ENCODE data around the gene CENPN. TPM values are rescaled to one million over a fixed set of nuclear protein-coding genes. Genes with fewer than 3 reads are reported as not detected.

Gene CENPN
- total RNA-seq, 1 donor from 2014 or later, result 13.0 TPM

DNA sequence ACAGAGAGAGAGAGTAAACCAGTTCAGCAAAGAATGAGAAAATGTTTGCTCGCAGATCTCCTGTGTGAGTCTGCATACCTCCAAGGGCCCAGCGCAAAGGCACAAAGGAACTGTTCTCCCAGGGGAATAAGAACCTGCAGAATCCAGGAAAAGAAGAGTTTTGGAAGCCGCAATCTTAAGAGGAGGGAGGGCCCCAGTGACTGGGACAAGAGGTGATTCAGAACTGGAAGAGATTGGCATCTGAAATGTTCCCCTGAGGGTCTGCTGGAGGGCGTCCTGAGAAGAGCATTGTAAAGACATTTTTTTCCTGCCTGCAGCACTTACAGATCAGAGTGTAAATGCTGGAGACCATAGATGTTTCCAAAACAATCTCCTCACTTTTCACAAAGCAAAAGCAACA, 34.7 kb downstream of the CENPN start:
- H3K36me3 ChIP-seq (ENCODE audit: control insufficient read depth in 3 of 3, insufficient read depth in 3 of 3, low read length in 3 of 3), result peaks cover 25 to 54% (median 49%) of the 10 kb centered on the region in 3 donors
- H3K4me3 ChIP-seq (ENCODE audit: low read length in 3 of 3), result no peak overlapping the region
- no peaks in the 10 kb centered on the region for H3K27me3 ChIP-seq (ENCODE audit: control insufficient read depth in 3 of 3, insufficient read depth in 3 of 3, low read length in 3 of 3)
- no peak overlapping the region for H3K9ac ChIP-seq (ENCODE audit: low read depth in 1 of 3, low read length in 3 of 3)
- no peaks in the 10 kb centered on the region for H3K9me3 ChIP-seq (ENCODE audit: control insufficient read depth in 3 of 3, low read length in 3 of 3)
- H3K4me1 ChIP-seq (ENCODE audit: control insufficient read depth in 3 of 3, insufficient read depth in 3 of 3, low read length in 3 of 3), result peaks cover 7 to 8% (median 8%) of the 10 kb centered on the region in 3 donors
- no peak overlapping the region for H3K27ac ChIP-seq (ENCODE audit: low read depth, low read length)

DNA sequence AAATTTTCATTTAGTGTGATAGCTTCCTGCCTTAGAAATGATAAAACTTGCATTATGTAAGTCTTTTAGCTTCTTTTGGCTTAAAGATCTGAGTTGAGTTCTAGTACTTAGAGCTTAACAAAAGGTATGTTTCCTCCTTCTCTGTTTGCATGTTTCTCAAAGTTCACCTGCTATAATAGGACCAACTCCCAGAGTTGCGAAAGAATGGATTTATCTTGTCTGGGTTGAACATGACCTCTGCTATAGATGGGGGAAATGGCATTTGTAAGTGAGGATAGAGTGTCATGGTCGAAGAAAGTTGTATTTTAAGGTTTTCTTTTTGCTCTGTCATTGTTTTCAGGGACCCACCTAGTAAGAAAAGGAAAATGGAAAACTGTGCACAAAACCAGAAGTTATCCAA, 35.8 kb downstream of the CENPN start:
- Histone ChIP-seq H3K4me1 (ENCODE audit: control insufficient read depth in 3 of 3, insufficient read depth in 3 of 3, low read length in 3 of 3) (no peaks in the 10 kb centered on the region), H3K27me3 (ENCODE audit: control insufficient read depth in 3 of 3, insufficient read depth in 3 of 3, low read length in 3 of 3) (no peaks in the 10 kb centered on the region), H3K36me3 (ENCODE audit: control insufficient read depth in 3 of 3, insufficient read depth in 3 of 3, low read length in 3 of 3) (peaks cover 25 to 54% (median 49%) of the 10 kb centered on the region in 3 donors), H3K9me3 (ENCODE audit: control insufficient read depth in 3 of 3, low read length in 3 of 3) (no peaks in the 10 kb centered on the region), H3K27ac (ENCODE audit: low read depth, low read length) (no peak overlapping the region), H3K9ac (ENCODE audit: low read depth in 1 of 3, low read length in 3 of 3) (no peak overlapping the region), H3K4me3 (ENCODE audit: low read length in 3 of 3) (no peak overlapping the region)

DNA sequence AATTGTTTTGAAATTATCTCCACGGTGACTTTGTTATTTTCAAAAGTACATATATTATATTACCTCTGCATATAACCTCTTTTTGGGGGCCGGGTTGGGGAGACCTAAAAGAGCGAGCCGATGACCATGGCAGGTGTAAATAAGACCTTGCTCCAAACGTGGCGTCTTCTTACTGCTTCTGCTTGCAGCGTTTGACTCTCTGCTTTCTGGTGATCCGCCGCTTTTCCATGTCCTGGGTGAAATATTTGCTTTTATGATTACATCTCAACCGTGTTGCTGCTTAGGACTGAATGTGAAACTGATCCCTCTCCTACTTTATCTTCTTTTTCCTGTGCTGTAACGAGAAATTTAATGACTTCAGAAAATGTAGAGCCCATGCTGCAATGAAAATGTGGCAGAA, 46.7 kb downstream of the CENPN start:
- Histone ChIP-seq H3K4me1 (ENCODE audit: control insufficient read depth in 3 of 3, insufficient read depth in 3 of 3, low read length in 3 of 3) (no peaks in the 10 kb centered on the region), H3K27ac (ENCODE audit: low read depth, low read length) (no peak overlapping the region), H3K36me3 (ENCODE audit: control insufficient read depth in 3 of 3, insufficient read depth in 3 of 3, low read length in 3 of 3) (no peaks in the 10 kb centered on the region), H3K9me3 (ENCODE audit: control insufficient read depth in 3 of 3, low read length in 3 of 3) (no peaks in the 10 kb centered on the region), H3K9ac (ENCODE audit: low read depth in 1 of 3, low read length in 3 of 3) (no peak overlapping the region), H3K27me3 (ENCODE audit: control insufficient read depth in 3 of 3, insufficient read depth in 3 of 3, low read length in 3 of 3) (no peaks in the 10 kb centered on the region), H3K4me3 (ENCODE audit: low read length in 3 of 3) (no peak overlapping the region)

- Histone ChIP-seq H3K9me3 (ENCODE audit: control insufficient read depth in 3 of 3, low read length in 3 of 3) (no peaks in the 10 kb centered on the region), H3K36me3 (ENCODE audit: control insufficient read depth in 3 of 3, insufficient read depth in 3 of 3, low read length in 3 of 3) (no peaks in the 10 kb centered on the region), H3K4me3 (ENCODE audit: low read length in 3 of 3) (no peak overlapping the region), H3K4me1 (ENCODE audit: control insufficient read depth in 3 of 3, insufficient read depth in 3 of 3, low read length in 3 of 3) (no peaks in the 10 kb centered on the region), H3K9ac (ENCODE audit: low read depth in 1 of 3, low read length in 3 of 3) (no peak overlapping the region), H3K27me3 (ENCODE audit: control insufficient read depth in 3 of 3, insufficient read depth in 3 of 3, low read length in 3 of 3) (no peaks in the 10 kb centered on the region), H3K27ac (ENCODE audit: low read depth, low read length) (no peak overlapping the region)
Measured at GRCh38 chr16:81060576-81061306, 53.7 kb downstream of the CENPN start.

- Histone ChIP-seq H3K27ac (ENCODE audit: low read depth, low read length) (no peak overlapping the region), H3K36me3 (ENCODE audit: control insufficient read depth in 3 of 3, insufficient read depth in 3 of 3, low read length in 3 of 3) (no peaks in the 10 kb centered on the region), H3K4me3 (ENCODE audit: low read length in 3 of 3) (no peak overlapping the region), H3K27me3 (ENCODE audit: control insufficient read depth in 3 of 3, insufficient read depth in 3 of 3, low read length in 3 of 3) (no peaks in the 10 kb centered on the region), H3K9ac (ENCODE audit: low read depth in 1 of 3, low read length in 3 of 3) (no peak overlapping the region), H3K9me3 (ENCODE audit: control insufficient read depth in 3 of 3, low read length in 3 of 3) (no peaks in the 10 kb centered on the region), H3K4me1 (ENCODE audit: control insufficient read depth in 3 of 3, insufficient read depth in 3 of 3, low read length in 3 of 3) (no peaks in the 10 kb centered on the region)
Measured at GRCh38 chr16:81061307-81061640, 54.3 kb downstream of the CENPN start.

- Histone ChIP-seq H3K27ac (ENCODE audit: low read depth, low read length) (no peak overlapping the region), H3K27me3 (ENCODE audit: control insufficient read depth in 3 of 3, insufficient read depth in 3 of 3, low read length in 3 of 3) (no peaks in the 10 kb centered on the region), H3K9me3 (ENCODE audit: control insufficient read depth in 3 of 3, low read length in 3 of 3) (no peaks in the 10 kb centered on the region), H3K4me1 (ENCODE audit: control insufficient read depth in 3 of 3, insufficient read depth in 3 of 3, low read length in 3 of 3) (no peaks in the 10 kb centered on the region), H3K4me3 (ENCODE audit: low read length in 3 of 3) (no peak overlapping the region), H3K36me3 (ENCODE audit: control insufficient read depth in 3 of 3, insufficient read depth in 3 of 3, low read length in 3 of 3) (no peaks in the 10 kb centered on the region), H3K9ac (ENCODE audit: low read depth in 1 of 3, low read length in 3 of 3) (no peak overlapping the region)
Measured at GRCh38 chr16:81061871-81062608, 55.0 kb downstream of the CENPN start.

- H3K9ac ChIP-seq (ENCODE audit: low read depth in 1 of 3, low read length in 3 of 3), result no peak overlapping the region
- H3K4me1 ChIP-seq (ENCODE audit: control insufficient read depth in 3 of 3, insufficient read depth in 3 of 3, low read length in 3 of 3), result no peaks in the 10 kb centered on the region
- H3K36me3 ChIP-seq (ENCODE audit: control insufficient read depth in 3 of 3, insufficient read depth in 3 of 3, low read length in 3 of 3), result no peaks in the 10 kb centered on the region
- H3K27ac ChIP-seq (ENCODE audit: low read depth, low read length), result no peak overlapping the region
- H3K27me3 ChIP-seq (ENCODE audit: control insufficient read depth in 3 of 3, insufficient read depth in 3 of 3, low read length in 3 of 3), result no peaks in the 10 kb centered on the region
- H3K4me3 ChIP-seq (ENCODE audit: low read length in 3 of 3), result no peak overlapping the region
- no peaks in the 10 kb centered on the region for H3K9me3 ChIP-seq (ENCODE audit: control insufficient read depth in 3 of 3, low read length in 3 of 3)
Measured at GRCh38 chr16:81066681-81067080, 59.7 kb downstream of the CENPN start.

- no peaks in the 10 kb centered on the region for H3K4me1 ChIP-seq (ENCODE audit: control insufficient read depth in 3 of 3, insufficient read depth in 3 of 3, low read length in 3 of 3)
- H3K27me3 ChIP-seq (ENCODE audit: control insufficient read depth in 3 of 3, insufficient read depth in 3 of 3, low read length in 3 of 3), result no peaks in the 10 kb centered on the region
- H3K9ac ChIP-seq (ENCODE audit: low read depth in 1 of 3, low read length in 3 of 3), result no peak overlapping the region
- no peak overlapping the region for H3K27ac ChIP-seq (ENCODE audit: low read depth, low read length)
- no peaks in the 10 kb centered on the region for H3K36me3 ChIP-seq (ENCODE audit: control insufficient read depth in 3 of 3, insufficient read depth in 3 of 3, low read length in 3 of 3)
- no peaks in the 10 kb centered on the region for H3K9me3 ChIP-seq (ENCODE audit: control insufficient read depth in 3 of 3, low read length in 3 of 3)
- H3K4me3 ChIP-seq (ENCODE audit: low read length in 3 of 3), result no peak overlapping the region
Measured at GRCh38 chr16:81067166-81067565, 60.2 kb downstream of the CENPN start.

DNA sequence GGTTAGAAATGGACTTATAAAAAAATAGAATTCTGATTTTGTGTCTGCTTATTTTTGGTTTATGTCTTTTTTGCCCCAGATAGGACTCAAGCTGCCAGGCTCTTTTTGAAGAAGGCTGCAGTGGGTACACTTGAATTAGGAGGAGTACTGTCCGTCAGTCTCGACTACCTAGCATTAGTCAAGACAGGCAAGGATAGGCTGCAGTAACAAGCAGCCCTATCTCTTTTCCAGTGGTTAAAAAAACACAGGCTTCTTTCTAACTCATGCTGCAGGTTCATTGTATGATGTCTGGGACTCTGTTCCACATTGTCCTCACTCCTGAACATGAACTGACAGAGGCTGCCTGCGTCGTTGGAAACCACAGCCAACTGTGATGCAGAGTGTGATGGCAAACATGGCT, 62.0 kb downstream of the CENPN start:
- no peak overlapping the region for H3K27ac ChIP-seq (ENCODE audit: low read depth, low read length)
- H3K4me1 ChIP-seq (ENCODE audit: control insufficient read depth in 3 of 3, insufficient read depth in 3 of 3, low read length in 3 of 3), result no peaks in the 10 kb centered on the region
- no peaks in the 10 kb centered on the region for H3K9me3 ChIP-seq (ENCODE audit: control insufficient read depth in 3 of 3, low read length in 3 of 3)
- H3K9ac ChIP-seq (ENCODE audit: low read depth in 1 of 3, low read length in 3 of 3), result no peak overlapping the region
- H3K4me3 ChIP-seq (ENCODE audit: low read length in 3 of 3), result no peak overlapping the region
- no peaks in the 10 kb centered on the region for H3K36me3 ChIP-seq (ENCODE audit: control insufficient read depth in 3 of 3, insufficient read depth in 3 of 3, low read length in 3 of 3)
- H3K27me3 ChIP-seq (ENCODE audit: control insufficient read depth in 3 of 3, insufficient read depth in 3 of 3, low read length in 3 of 3), result no peaks in the 10 kb centered on the region

DNA sequence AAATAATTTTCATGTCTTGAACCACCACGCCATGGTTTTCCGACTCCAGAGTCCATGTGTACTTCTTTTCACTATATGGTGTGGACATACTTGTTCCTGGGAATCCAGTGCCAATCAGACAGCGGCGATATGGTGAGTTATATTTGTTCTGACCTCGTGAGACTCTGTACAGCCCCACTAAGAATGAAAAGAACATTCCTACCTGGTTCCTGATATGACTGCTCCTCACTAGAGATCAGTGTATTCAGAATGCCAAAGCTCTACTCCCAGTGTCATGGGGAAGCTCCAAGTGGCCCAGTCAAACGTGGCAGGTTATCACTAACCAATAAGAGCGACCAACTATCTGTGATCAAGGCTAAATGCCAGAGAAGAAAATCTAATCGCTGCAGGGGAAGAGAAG, 64.0 kb downstream of the CENPN start:
- no peaks in the 10 kb centered on the region for H3K36me3 ChIP-seq (ENCODE audit: control insufficient read depth in 3 of 3, insufficient read depth in 3 of 3, low read length in 3 of 3)
- H3K27ac ChIP-seq (ENCODE audit: low read depth, low read length), result no peak overlapping the region
- H3K9me3 ChIP-seq (ENCODE audit: control insufficient read depth in 3 of 3, low read length in 3 of 3), result no peaks in the 10 kb centered on the region
- H3K4me1 ChIP-seq (ENCODE audit: control insufficient read depth in 3 of 3, insufficient read depth in 3 of 3, low read length in 3 of 3), result no peaks in the 10 kb centered on the region
- H3K27me3 ChIP-seq (ENCODE audit: control insufficient read depth in 3 of 3, insufficient read depth in 3 of 3, low read length in 3 of 3), result no peaks in the 10 kb centered on the region
- no peak overlapping the region for H3K9ac ChIP-seq (ENCODE audit: low read depth in 1 of 3, low read length in 3 of 3)
- no peak overlapping the region for H3K4me3 ChIP-seq (ENCODE audit: low read length in 3 of 3)
